GF-D8 (cell line): ENCODE measurements around the gene NKX2-4.
"Not testable (repeated sequence)": the region's sequence is repeated elsewhere in the genome, so short reads cannot be mapped to it uniquely, and the experiment has no call there.

Source experiments
- DNase-seq: peaks from one replicate; lab custom pipeline; 2025; lab: John Stamatoyannopoulos, UW

Gene NKX2-4

GRCh38 chr20:21397341-21398108 is at the start of gene NKX2-4:
Gene NKX2-4, minus strand, starts transcription at chr20:21397526. Its CDS starts 127 bp downstream, at chr20:21397399.
- DNase-seq = no peak

- no peak for DNase-seq
Observed at GRCh38 chr20:21437816-21438215, 40.5 kb upstream of the NKX2-4 start.

GRCh38 chr20:21437248-21437647 is 39.9 kb upstream of the NKX2-4 start:
- no peak for DNase-seq

- DNase-seq = no peak
Observed at GRCh38 chr20:21436205-21436604, 38.9 kb upstream of the NKX2-4 start.

- DNase-seq = no peak
Observed at GRCh38 chr20:21435576-21435975, 38.2 kb upstream of the NKX2-4 start.

GRCh38 chr20:21433329-21433890 is 36.1 kb upstream of the NKX2-4 start:
- no peak for DNase-seq

GRCh38 chr20:21432911-21433310 is 35.6 kb upstream of the NKX2-4 start:
- DNase-seq = no peak

GRCh38 chr20:21430020-21430419 is 32.7 kb upstream of the NKX2-4 start:
- DNase-seq = no peak

GRCh38 chr20:21424846-21425245 is 27.5 kb upstream of the NKX2-4 start:
- no peak for DNase-seq

GRCh38 chr20:21423712-21424111 is 26.4 kb upstream of the NKX2-4 start:
- not testable (repeated sequence) for DNase-seq

- DNase-seq = no peak
Observed at GRCh38 chr20:21421601-21422236, 24.4 kb upstream of the NKX2-4 start.

GRCh38 chr20:21419147-21419546 is 21.8 kb upstream of the NKX2-4 start:
- not testable (repeated sequence) for DNase-seq

- not testable (repeated sequence) for DNase-seq
Observed at GRCh38 chr20:21413996-21414395, 16.7 kb upstream of the NKX2-4 start.

GRCh38 chr20:21411725-21412124 is 14.4 kb upstream of the NKX2-4 start:
- DNase-seq = no peak

- DNase-seq = no peak
Observed at GRCh38 chr20:21399005-21399475, 1.7 kb upstream of the NKX2-4 start.

- no peak for DNase-seq
Observed at GRCh38 chr20:21398109-21399004, 1.0 kb upstream of the NKX2-4 start.

- DNase-seq = no peak
Observed at GRCh38 chr20:21396599-21397340, 556 bp downstream of the NKX2-4 start.

- DNase-seq = no peak
Observed at GRCh38 chr20:21395666-21396598, 1.4 kb downstream of the NKX2-4 start.

- DNase-seq = no peak
Observed at GRCh38 chr20:21395051-21395665, 2.2 kb downstream of the NKX2-4 start.

- no peak for DNase-seq
Observed at GRCh38 chr20:21394551-21394950, 2.8 kb downstream of the NKX2-4 start.
